ENCODE measurements around the gene PPP1R7.

PPP1R7 gene

GRCh38 chr2:241141214-241141770, 9.0 kb upstream of the PPP1R7 start:
- no peak for DNase-seq

DNA sequence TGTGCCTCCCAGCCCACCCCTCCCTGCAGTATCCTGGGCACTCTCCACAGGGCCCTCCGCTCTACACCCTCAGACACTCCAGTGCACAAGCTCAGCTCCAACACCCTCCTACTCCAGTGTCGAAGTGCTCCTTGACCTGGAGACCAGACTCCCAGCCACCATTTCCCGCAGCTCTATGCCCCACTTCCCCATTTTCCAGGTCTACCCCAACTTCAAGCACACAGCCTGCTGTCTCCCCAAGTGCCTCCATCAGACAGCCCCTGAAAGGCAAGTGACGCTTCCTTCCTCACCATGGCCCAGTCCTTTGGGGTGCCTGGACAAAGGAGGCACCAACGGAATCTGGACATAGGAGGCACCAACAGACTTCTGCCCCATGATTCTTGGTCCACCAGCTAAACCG, 8.2 kb upstream of the PPP1R7 start:
- no peak for DNase-seq

DNA sequence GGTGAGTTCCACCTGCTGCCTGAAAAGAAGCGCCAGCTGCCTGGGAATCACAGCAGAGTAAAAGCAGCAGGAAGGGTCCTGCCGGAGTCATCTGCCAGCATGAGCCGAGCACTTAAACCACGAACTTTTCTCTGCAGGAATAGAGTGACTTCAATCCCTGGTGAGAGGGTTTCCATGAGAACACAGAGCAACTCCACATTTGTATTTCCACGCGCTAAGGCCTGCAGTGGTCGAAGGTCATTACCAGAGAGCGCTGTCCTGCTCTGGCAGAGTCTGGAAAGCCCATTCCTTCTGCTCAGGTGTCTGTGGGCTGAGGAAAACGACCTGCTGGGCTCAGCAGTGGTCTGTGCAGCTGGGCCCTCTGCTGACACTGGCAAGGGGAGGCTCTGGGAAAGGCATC, 7.7 kb upstream of the PPP1R7 start:
- DNase-seq: no peak

DNA sequence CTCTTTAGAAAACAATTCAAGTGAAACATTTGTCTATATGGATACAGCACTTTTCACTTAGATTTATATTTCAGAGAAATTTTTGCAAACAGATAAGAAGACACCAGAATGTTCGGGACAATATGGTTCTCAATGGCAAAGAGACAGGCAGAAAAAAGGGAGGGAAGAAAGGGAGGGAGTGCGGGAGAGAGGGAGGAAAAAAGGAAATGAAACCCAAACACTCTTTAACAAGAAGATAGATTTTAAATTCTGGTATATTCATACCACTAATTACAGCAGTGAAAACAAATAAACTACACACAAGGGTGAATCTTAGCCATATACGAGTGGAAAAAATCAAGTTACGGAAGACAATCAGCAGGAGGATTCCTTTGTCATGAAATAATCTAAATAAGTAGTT, 4.0 kb upstream of the PPP1R7 start:
- DNase-seq: no peak

GRCh38 chr2:241147336-241147735, 2.9 kb upstream of the PPP1R7 start:
- DNase-seq: no peak

DNA sequence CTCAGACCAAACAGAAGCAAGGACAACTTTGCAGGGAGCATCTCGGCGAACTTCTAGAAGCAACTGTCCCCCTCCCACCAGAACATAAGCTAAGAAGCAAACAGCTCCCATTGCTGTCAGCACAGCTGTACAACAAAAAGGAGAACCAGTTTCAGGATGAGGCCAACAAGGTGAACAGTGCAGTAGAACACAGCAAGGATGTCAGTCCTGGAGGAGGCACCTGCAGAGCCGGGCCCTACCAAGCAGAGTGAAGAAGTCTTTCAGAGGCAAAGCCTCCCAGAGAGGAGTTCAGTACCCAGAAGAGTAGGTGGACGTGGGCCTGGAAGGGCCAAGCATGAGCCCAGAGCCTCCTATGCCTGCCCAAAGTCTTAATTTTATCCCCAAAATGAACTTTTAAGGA, 2.0 kb upstream of the PPP1R7 start:
- no peak for DNase-seq

GRCh38 chr2:241148891-241149674, 1.2 kb upstream of the PPP1R7 start, which contains the start of gene PASK:
Gene PASK, minus strand, starts transcription at chr2:241149472. Its CDS starts 6,440 bp downstream, at chr2:241143032.
- DNase-seq: peak; percentile 89 to 91

GRCh38 chr2:241149675-241149924, 667 bp upstream of the PPP1R7 start:
- no peak for DNase-seq

GRCh38 chr2:241150660-241151530, 628 bp downstream of the PPP1R7 start:
- DNase-seq: no peak

GRCh38 chr2:241151934-241152660, 1.8 kb downstream of the PPP1R7 start:
- DNase-seq: no peak

- no peak for DNase-seq
Observed at GRCh38 chr2:241153616-241154015, 3.3 kb downstream of the PPP1R7 start.

DNA sequence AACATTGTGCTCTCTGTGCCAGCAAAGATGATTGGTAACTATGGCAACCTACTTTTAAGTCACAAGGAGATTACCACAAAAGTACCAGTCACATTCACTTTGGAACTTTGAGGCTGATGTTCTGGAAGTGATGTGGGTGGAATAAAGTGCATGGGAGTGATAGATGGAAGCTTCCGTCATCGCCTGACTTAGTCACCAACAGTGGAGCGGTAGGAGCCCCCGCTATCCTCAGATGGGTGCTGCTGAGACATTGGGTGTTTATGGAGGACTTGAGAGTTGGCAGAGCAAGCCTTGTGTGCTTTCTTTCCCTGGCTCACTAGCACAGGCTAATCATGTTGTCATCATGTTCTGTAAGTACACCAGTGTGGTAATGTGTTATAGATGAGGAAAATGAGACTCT, 4.6 kb downstream of the PPP1R7 start:
- no peak for DNase-seq

- no peak for DNase-seq
Observed at GRCh38 chr2:241155936-241156335, 5.7 kb downstream of the PPP1R7 start.

DNA sequence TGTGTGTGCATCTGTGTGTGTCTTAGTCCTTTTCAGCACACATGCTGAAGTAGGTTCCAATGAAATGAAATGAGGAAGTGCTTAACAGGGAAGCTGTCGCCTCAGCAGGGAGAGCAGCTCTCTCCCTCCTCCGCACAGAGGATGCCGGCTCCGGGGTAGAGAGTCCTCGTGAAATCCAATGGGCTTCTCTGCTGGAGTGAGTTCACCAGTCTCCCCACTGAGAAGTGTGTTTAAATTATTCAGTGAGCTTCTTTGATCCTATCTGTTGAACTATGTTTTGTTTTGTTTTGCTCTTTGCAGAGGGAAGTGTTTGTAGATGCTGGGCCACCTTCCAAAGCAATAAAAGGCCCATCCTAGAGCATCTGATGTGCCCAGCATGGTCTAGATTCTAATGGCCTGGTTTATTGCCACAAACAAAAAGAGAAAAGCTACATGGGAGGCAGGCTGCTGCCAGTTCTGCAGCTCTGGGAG, 6.7 kb downstream of the PPP1R7 start:
- DNase-seq: no peak

DNA sequence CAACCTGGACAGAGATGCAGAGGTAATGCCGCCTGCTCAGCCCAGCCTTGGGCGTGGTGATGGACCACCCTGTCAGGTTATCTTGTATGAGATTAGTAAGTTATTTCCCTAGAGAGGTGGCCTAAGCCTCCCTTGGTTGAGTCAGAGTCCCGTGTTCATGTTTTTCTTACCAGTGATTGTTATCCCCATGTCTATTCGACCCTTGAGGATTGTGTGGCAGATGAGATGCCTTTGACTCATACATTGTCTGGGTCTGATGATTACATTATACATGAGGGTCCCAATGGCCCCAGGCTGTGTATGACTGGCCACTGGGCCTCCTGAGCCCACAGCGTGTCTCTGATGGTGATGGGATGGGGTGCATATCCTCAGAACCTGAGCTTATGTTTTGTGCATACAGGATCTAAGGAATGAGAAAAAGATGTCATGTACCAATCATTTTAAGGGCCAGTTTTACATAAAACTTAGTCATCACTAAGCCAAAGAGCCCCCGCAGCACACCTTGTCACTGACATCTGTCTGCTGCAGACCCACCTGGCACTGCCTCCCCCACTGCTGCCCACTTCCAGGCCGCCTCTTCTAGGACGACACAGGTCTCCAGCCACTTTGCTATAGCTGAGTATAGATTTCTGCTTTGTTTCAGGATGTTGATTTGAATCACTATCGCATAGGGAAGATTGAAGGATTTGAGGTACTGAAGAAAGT, 7.7 kb downstream of the PPP1R7 start:
- DNase-seq: no peak

DNA sequence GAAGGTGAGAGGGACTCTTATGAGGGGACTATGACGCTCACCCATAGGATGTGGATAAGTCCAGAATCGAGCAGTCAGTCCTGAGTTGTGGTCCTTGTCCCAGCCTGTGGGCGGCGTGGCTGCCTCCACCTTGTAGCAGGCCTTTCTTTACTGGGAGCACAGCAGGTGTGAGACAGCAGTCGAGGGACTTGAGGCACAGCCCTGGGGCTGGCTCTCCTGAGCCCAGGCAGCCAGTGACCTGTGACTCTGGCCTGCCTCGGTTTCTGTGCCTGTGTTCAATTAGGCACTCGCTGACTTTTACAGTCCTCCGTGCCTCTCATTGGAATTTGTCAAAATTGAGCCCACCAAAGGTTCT, 8.3 kb downstream of the PPP1R7 start:
- no peak for DNase-seq

GRCh38 chr2:241159116-241159515, 8.8 kb downstream of the PPP1R7 start:
- DNase-seq: no peak

DNA sequence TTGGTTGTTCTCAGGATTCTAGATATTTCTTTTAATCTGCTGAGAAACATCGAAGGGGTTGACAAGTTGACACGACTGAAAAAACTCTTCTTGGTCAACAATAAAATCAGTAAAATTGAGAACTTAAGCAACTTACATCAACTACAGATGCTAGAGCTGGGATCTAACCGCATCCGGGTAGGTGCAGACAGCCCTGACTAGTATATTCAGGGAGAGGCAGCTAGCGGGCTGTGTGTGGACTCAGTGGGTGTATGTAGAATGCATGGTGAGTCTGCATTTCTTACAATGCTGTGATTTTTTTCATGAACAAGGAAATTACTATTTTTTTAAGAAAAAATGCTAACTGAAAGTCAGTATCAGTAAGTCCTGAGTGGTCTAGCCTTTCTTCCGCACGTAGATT, 10.1 kb downstream of the PPP1R7 start:
- no peak for DNase-seq

DNA sequence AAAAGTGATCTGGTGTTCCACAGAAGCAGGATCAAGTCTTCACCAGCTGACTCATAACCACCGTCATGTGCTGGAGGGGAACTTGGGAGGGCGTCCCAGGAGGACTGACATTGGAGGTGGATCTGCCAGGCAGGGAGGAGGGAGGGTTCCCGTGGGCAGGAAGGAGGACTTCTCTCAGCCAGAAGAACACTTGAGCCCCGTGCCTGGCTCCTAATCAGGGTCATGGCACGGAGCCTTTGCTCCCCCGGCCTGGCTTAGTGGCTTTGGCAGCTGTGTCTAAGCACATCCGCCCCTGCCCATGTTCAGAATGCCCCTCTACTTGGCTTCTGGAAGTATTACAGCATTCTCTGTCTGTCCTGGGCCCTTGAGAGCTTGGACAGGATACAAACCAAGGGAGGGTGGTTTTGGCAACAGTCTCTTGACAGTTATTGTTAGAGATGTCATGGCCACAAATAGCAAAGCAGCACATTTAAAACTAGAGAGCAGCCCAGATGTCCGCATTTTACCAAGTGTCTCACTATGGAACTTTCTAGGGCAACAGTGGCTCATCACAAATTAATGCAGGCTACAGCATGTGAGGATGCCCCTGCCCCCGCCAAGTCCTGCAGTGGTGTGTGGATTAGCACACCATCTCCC, 11.5 kb downstream of the PPP1R7 start:
- DNase-seq: no peak

GRCh38 chr2:241163601-241164118, 13.4 kb downstream of the PPP1R7 start:
- no peak for DNase-seq

- no peak for DNase-seq
Observed at GRCh38 chr2:241168366-241168765, 18.1 kb downstream of the PPP1R7 start.

- no peak for DNase-seq
Observed at GRCh38 chr2:241173557-241173956, 23.3 kb downstream of the PPP1R7 start.
